GM13976 (cell line): ENCODE results near the gene DDI2.

Experiments
- DNase-seq: peaks from one replicate; pipeline ENCODE4 v3.0.0; 2012; ENCODE audit warnings: low spot score
- in situ Hi-C: fragments of 300-500 bp; cut with MboI; formaldehyde crosslinking; loops from one replicate; pipeline ENCODE4 v1.12.0; 2022; ENCODE audit warnings: low sequenced_read_pairs, mixed read lengths, inconsistent platforms; ENCODE audit not compliant: unreplicated experiment
- TF ChIP-seq, protein P1 (sequence below): IDR thresholded peaks from 2 replicates; pipeline ENCODE4 v1.5.1; 2012; ENCODE audit warnings: borderline replicate concordance, mild to moderate bottlenecking; ENCODE audit not compliant: insufficient read depth; ENCODE audit errors: extremely low read depth, missing control alignments, control extremely low read depth

DDI2 gene

DNA sequence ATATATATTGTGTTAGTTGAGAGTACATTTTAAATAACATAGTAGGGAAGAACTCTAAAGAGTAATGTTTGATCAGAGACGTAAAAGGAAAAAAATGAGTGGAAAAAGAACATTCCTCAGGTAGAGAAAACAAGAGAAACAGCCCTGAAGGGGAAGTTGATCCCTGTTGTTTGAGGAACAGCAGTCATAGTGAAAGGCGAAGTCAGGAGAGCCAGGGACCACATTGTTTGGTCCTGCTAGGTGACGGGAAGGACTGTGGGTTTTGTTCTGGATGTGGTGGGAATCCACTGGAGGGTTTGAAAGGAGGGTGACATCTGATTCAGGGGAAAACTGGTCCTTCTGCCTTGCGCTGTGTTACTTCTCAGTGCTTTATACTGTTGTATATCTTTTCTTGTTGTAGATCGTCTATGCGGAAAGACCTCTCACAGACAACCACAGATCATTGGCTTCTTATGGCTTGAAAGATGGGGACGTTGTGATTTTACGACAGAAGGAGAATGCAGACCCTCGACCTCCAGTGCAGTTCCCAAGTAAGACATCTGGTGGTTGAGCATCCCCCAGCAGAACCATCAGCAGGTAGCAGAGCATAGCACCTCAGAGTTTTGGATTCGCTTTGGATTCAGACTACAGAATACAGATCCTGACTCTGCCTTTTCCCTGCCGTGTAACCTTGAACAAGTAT is 9.2 kb downstream of the DDI2 start:
- DNase-seq: no peak
- in situ Hi-C loops: no loop called here
- TF ChIP-seq, protein P1, sequence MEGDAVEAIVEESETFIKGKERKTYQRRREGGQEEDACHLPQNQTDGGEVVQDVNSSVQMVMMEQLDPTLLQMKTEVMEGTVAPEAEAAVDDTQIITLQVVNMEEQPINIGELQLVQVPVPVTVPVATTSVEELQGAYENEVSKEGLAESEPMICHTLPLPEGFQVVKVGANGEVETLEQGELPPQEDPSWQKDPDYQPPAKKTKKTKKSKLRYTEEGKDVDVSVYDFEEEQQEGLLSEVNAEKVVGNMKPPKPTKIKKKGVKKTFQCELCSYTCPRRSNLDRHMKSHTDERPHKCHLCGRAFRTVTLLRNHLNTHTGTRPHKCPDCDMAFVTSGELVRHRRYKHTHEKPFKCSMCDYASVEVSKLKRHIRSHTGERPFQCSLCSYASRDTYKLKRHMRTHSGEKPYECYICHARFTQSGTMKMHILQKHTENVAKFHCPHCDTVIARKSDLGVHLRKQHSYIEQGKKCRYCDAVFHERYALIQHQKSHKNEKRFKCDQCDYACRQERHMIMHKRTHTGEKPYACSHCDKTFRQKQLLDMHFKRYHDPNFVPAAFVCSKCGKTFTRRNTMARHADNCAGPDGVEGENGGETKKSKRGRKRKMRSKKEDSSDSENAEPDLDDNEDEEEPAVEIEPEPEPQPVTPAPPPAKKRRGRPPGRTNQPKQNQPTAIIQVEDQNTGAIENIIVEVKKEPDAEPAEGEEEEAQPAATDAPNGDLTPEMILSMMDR: no peak

DNA sequence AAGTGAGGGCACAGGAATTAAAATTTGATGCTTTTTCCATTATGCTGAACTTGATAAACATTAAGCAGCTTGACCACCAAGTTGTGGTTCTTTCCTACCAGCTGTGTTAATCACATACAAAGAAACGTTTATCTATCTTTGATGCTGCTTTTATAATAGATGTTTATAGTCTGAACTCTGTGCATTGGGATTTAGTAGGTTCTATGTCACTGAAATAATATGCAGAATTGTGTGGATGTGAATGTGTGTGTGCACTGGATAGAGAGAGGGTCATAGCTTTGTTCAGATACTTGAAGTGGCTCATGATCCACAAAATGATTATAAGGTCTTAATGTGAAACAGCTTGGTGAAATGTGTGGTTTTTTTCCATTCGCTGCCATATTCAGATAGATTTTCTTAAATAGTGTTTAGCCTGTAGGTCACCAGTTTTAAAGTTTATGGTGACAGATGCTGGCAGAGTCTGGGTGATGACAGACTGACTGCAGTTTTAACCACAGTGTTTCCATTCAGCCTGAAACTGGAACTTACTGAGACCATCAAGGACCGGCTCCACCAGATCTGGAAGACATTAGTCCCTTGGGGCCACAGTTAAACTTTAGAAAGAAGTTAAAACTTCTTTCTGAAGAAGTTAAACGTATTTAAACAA is 10.2 kb downstream of the DDI2 start:
- peak; percentile 64 for DNase-seq
- in situ Hi-C loops: no loop called here

DNA sequence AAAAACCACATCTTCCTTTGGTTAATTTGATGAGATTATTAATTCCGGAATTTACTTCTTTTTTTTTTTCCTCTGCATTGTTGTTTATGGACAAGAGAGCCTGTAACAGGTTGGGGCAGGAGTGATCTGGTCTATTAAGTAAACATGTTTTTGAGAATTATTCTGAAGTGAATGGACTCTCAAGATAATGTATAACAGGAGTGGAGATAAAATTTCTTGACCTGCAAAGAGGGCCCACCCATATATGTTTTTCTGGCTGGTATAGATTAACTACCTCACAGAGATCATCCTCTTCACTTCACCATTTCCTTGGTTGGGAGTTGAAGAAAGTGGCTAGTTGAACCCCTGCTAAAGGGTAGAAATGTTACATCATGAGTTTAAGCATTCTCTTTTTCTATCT is 10.7 kb downstream of the DDI2 start:
- TF ChIP-seq, protein P1: no peak
- DNase-seq: no peak
- in situ Hi-C loops: no loop called here

More for the DNA sequence above, 10.2 kb downstream of the DDI2 start:
- TF ChIP-seq, protein P1: no peak

DNA sequence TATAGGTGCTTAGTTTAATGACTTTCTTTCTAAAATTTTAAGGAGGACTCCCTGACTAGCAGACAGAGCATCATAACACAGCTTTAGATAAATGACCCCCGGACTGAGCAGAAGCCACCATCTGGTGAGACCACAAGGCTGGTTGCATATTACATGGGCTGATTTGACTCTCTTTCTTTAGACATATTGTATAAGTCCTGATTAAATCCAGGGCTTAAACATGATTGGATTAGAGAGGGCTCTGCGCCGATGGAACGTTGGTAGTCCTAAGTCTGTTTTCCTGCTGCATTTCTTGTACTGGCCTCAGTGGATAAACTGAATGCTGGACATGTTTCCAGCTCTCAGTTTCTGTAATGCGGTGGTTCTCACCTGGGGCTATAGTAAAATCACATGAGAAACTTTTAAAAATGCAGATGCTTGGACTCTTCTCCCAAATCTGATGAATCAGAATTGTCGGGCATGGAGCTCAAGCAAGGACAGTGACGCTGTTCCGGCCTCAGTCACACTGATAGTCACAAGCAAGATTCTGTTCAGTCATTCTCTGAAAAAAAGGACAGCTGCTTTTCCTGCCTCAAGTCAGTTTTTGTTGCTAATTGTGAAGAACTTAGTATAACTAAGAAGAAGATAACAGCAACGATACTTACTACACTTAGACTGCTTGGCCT is 16.6 kb downstream of the DDI2 start:
- no peak for DNase-seq
- in situ Hi-C loops: no loop called here
- TF ChIP-seq, protein P1: no peak

DNA sequence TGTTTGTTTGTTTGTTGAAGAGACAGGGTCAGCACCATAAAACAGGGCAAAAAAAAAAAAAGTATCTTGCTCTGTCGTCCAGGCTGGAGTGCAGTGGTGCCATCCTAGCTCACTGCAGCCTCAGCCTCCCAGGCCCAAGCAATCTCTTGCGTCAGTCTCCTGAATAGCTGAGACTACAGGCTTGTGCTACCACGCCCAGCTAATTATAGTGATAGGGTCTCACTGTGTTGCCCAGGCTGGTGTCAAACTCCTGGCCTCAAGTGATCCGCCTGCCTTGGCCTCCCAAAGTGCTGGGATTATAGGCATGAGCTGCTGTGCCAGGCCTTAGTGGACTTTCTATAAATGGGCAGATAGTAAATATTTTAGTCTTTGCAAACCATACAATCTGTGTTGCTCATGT is 19.2 kb downstream of the DDI2 start:
- TF ChIP-seq, protein P1: no peak
- no peak for DNase-seq
- in situ Hi-C loops: no loop called here

DNA sequence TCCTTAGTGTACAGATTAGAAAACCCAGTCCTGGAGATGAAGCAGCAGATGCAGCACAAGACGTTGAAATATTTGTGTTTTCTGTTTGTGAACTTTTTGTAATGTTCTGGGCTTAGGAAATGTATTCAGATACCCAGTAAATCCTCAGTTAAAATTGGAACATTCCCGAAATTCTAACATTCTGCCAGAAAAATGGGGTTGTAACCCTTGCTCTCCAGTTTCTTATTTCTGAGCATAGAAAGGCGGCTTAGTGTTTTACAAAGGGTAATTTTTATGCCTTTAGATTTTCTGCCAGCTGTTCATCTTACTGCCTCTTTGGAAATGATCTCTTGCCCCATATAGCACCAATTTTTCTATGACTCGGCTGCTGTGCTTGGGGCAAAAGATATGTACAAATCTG is 20.6 kb downstream of the DDI2 start:
- DNase-seq: no peak
- in situ Hi-C loops: no loop called here
- TF ChIP-seq, protein P1: no peak
